ENCODE data around the gene ENG.

DNA sequence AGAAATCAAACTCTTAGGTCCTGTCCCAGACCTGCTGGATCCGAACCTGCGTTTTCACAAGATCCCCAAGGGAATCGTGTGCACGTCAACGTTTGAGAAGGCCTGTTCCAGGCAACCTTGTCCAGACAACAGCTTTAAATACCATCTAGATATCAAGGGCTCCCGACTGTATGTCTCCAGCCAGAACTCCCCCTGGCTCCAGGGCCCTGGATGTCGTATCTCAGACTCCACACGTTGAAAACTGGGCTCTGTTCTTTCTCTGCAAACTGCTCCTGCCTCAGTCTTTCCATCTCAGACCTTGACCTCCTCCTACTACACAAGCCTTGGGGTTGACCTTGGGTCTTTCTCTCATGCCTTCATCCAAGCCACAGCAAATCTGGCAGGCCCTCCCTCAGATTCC, 5.8 kb upstream of the ENG start:
- TF ChIP-seq, protein P1, sequence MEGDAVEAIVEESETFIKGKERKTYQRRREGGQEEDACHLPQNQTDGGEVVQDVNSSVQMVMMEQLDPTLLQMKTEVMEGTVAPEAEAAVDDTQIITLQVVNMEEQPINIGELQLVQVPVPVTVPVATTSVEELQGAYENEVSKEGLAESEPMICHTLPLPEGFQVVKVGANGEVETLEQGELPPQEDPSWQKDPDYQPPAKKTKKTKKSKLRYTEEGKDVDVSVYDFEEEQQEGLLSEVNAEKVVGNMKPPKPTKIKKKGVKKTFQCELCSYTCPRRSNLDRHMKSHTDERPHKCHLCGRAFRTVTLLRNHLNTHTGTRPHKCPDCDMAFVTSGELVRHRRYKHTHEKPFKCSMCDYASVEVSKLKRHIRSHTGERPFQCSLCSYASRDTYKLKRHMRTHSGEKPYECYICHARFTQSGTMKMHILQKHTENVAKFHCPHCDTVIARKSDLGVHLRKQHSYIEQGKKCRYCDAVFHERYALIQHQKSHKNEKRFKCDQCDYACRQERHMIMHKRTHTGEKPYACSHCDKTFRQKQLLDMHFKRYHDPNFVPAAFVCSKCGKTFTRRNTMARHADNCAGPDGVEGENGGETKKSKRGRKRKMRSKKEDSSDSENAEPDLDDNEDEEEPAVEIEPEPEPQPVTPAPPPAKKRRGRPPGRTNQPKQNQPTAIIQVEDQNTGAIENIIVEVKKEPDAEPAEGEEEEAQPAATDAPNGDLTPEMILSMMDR (IDR thresholded peaks at IDR 0.05): no peak
- no peak for TF ChIP-seq POLR2A (IDR thresholded peaks at IDR 0.05)
